MM.1S (cell line): ENCODE results near the gene FXYD2.

Source experiments
- DNase-seq: peaks from one replicate; pipeline ENCODE4 v3.0.0-alpha.2; 2015
- H2AFZ ChIP-seq: fragments of 300-600 bp; sonication (generic); 2 replicates; pipeline ENCODE4 v1.6.0; 2016; ENCODE audit warnings: antibody characterized with exemption, low read length
- H3F3A ChIP-seq: fragments of 300-600 bp; sonication (generic); 2 replicates; pipeline ENCODE4 v1.6.1; 2016; ENCODE audit warnings: mild to moderate bottlenecking, antibody characterized with exemption, low read length, moderate library complexity, mixed read lengths; ENCODE audit not compliant: insufficient read depth
- H3K27ac ChIP-seq: fragments of 300-600 bp; sonication (generic); 2 replicates; pipeline ENCODE4 v1.5.1; 2016; ENCODE audit warnings: mild to moderate bottlenecking, low read length
- H3K27me3 ChIP-seq: fragments of 300-600 bp; sonication (generic); replicated peaks from 2 replicates; pipeline ENCODE4 v1.6.0; 2016; ENCODE audit warnings: low read length; ENCODE audit not compliant: insufficient read depth
- H3K36me3 ChIP-seq: fragments of 300-600 bp; sonication (generic); replicated peaks from 2 replicates; pipeline ENCODE4 v1.6.1; 2016; ENCODE audit warnings: mild to moderate bottlenecking, low read length, mixed read lengths; ENCODE audit not compliant: insufficient read depth
- H3K4me1 ChIP-seq: fragments of 300-600 bp; sonication (generic); 2 replicates; pipeline ENCODE4 v1.6.1; 2016; ENCODE audit warnings: low read length, mixed read lengths
- H3K4me2 ChIP-seq: fragments of 300-600 bp; sonication (generic); 2 replicates; pipeline ENCODE4 v1.6.0; 2016; ENCODE audit warnings: low read depth, low read length
- H3K4me3 ChIP-seq: fragments of 300-600 bp; sonication (generic); 2 replicates; pipeline ENCODE4 v1.5.1; 2016; ENCODE audit warnings: low read length, mixed read lengths
- H3K79me2 ChIP-seq: fragments of 300-600 bp; sonication (generic); 2 replicates; pipeline ENCODE4 v1.6.1; 2016; ENCODE audit warnings: mixed run types, low read length, mixed read lengths
- H3K9ac ChIP-seq: fragments of 300-600 bp; sonication (generic); 2 replicates; pipeline ENCODE4 v1.6.1; 2016; ENCODE audit warnings: low read length, mixed read lengths
- H3K9me2 ChIP-seq: fragments of 300-600 bp; sonication (generic); replicated peaks from 2 replicates; pipeline ENCODE4 v1.6.1; 2016; ENCODE audit warnings: mild to moderate bottlenecking, low read length, mixed read lengths; ENCODE audit not compliant: insufficient read depth
- H3K9me3 ChIP-seq: fragments of 300-600 bp; sonication (generic); replicated peaks from 2 replicates; pipeline ENCODE4 v1.6.1; 2016; ENCODE audit warnings: mild to moderate bottlenecking, low read length, mixed read lengths; ENCODE audit not compliant: insufficient read depth
- H4K20me1 ChIP-seq: fragments of 300-600 bp; sonication (generic); 2 replicates; pipeline ENCODE4 v1.6.1; 2016; ENCODE audit warnings: mild to moderate bottlenecking, low read length, moderate library complexity, mixed read lengths; ENCODE audit not compliant: insufficient read depth
- CTCF ChIP-seq: fragments of 300-600 bp; sonication (generic); IDR thresholded peaks from 2 replicates; pipeline ENCODE4 v1.5.1; 2016; ENCODE audit warnings: antibody characterized with exemption, low read length, mixed read lengths
- EZH2 ChIP-seq: fragments of 300-600 bp; sonication (generic); optimal IDR thresholded peaks from 2 replicates; pipeline ENCODE3; 2017; ENCODE audit warnings: low read depth, mild to moderate bottlenecking, antibody characterized with exemption, low read length, mixed read lengths
- EZH2phosphoT487 ChIP-seq: fragments of 300-600 bp; sonication (generic); IDR thresholded peaks from 2 replicates; pipeline ENCODE4 v1.6.1; 2018; ENCODE audit warnings: antibody characterized with exemption, low read length

Gene FXYD2

GRCh38 chr11:117832511-117832910 is 8.0 kb upstream of the FXYD2 start:
- Histone ChIP-seq H3K27me3 (peaks cover 33% of the 10 kb centered on the region), H3F3A (no peaks in the 10 kb centered on the region), H2AFZ (no peak overlapping the region), H4K20me1 (no peaks in the 10 kb centered on the region), H3K4me2 (no peak overlapping the region), H3K9ac (no peak overlapping the region), H3K9me2 (no peaks in the 10 kb centered on the region), H3K9me3 (no peaks in the 10 kb centered on the region), H3K4me1 (no peaks in the 10 kb centered on the region), H3K79me2 (no peaks in the 10 kb centered on the region), H3K36me3 (no peaks in the 10 kb centered on the region), H3K4me3 (no peak overlapping the region), H3K27ac (no peak overlapping the region)
- DNase-seq: no peak
- TF ChIP-seq CTCF (no peak), EZH2phosphoT487 (no peak), EZH2 (no peak)

GRCh38 chr11:117831661-117832415 is 7.3 kb upstream of the FXYD2 start:
- no peak overlapping the region for H2AFZ ChIP-seq
- no peaks in the 10 kb centered on the region for H3K9me2 ChIP-seq
- H4K20me1 ChIP-seq: no peaks in the 10 kb centered on the region
- no peak overlapping the region for H3K4me3 ChIP-seq
- H3K9ac ChIP-seq: no peak overlapping the region
- no peaks in the 10 kb centered on the region for H3K9me3 ChIP-seq
- no peaks in the 10 kb centered on the region for H3K36me3 ChIP-seq
- no peak for DNase-seq
- no peaks in the 10 kb centered on the region for H3K79me2 ChIP-seq
- peaks cover 30% of the 10 kb centered on the region for H3K27me3 ChIP-seq
- H3K27ac ChIP-seq: no peak overlapping the region
- no peak for TF ChIP-seq EZH2phosphoT487
- no peak for TF ChIP-seq CTCF
- TF ChIP-seq EZH2: no peak
- H3K4me1 ChIP-seq: no peaks in the 10 kb centered on the region
- H3K4me2 ChIP-seq: no peak overlapping the region
- no peaks in the 10 kb centered on the region for H3F3A ChIP-seq

- no peaks in the 10 kb centered on the region for H4K20me1 ChIP-seq
- DNase-seq: no peak
- no peak overlapping the region for H3K4me2 ChIP-seq
- no peaks in the 10 kb centered on the region for H3F3A ChIP-seq
- H3K27ac ChIP-seq: no peak overlapping the region
- H3K9me3 ChIP-seq: no peaks in the 10 kb centered on the region
- H2AFZ ChIP-seq: no peak overlapping the region
- H3K36me3 ChIP-seq: no peaks in the 10 kb centered on the region
- H3K79me2 ChIP-seq: no peaks in the 10 kb centered on the region
- H3K9me2 ChIP-seq: no peaks in the 10 kb centered on the region
- peaks cover 31% of the 10 kb centered on the region for H3K27me3 ChIP-seq
- H3K9ac ChIP-seq: no peak overlapping the region
- H3K4me1 ChIP-seq: no peaks in the 10 kb centered on the region
- no peak for TF ChIP-seq EZH2phosphoT487
- no peak for TF ChIP-seq EZH2
- TF ChIP-seq CTCF: no peak
- no peak overlapping the region for H3K4me3 ChIP-seq
These were observed 6.3 kb upstream of the FXYD2 start for GRCh38 chr11:117830674-117831351.
